Calu3 (cell line): ENCODE data around the gene CYP46A1. TPM values are rescaled to one million over a fixed set of nuclear protein-coding genes. Genes with fewer than 3 reads are reported as not detected.

Source experiments
- BruUV-seq: library from RNA; stranded (reverse); fragments of 400-500 nt; replicated peaks from 2 replicates; lab custom pipeline; 2021; lab: Mats Ljungman, UMichigan
- CTCF ChIA-PET: fragments of 300-600 bp; sonication (Branson Sonifier 250); formaldehyde crosslinking; loops from one replicate; lab custom pipeline; 2022; ENCODE audit warnings: antibody characterized with exemption; lab: Charles Lee
- DNase-seq: peaks from one replicate; pipeline ENCODE4 v3.0.0; 2022
- H3K27ac Mint-ChIP-seq: one replicate; pipeline ENCODE4 v1.8.0; 2022; ENCODE audit warnings: mixed read lengths; ENCODE audit not compliant: unreplicated experiment
- H3K27me3 Mint-ChIP-seq: one replicate; pipeline ENCODE4 v1.8.0; 2022; ENCODE audit warnings: mixed read lengths; ENCODE audit not compliant: unreplicated experiment
- H3K36me3 Mint-ChIP-seq: one replicate; pipeline ENCODE4 v1.8.0; 2022; ENCODE audit warnings: mild to moderate bottlenecking, moderate library complexity, mixed read lengths; ENCODE audit not compliant: insufficient read depth, unreplicated experiment
- H3K4me1 Mint-ChIP-seq: one replicate; pipeline ENCODE4 v1.8.0; 2022; ENCODE audit warnings: mild to moderate bottlenecking, low read depth, mixed read lengths; ENCODE audit not compliant: unreplicated experiment
- H3K4me3 Mint-ChIP-seq: one replicate; pipeline ENCODE4 v1.8.0; 2022; ENCODE audit warnings: mild to moderate bottlenecking, low read depth, moderate library complexity, mixed read lengths; ENCODE audit not compliant: unreplicated experiment
- H3K9me3 Mint-ChIP-seq: one replicate; pipeline ENCODE4 v1.8.0; 2022; ENCODE audit warnings: low read depth, mixed read lengths; ENCODE audit not compliant: unreplicated experiment
- intact Hi-C: fragments of 100-400 bp; cut with micrococcal nuclease; formaldehyde crosslinking; loops from one replicate; pipeline ENCODE4 v1.10.0; 2022; ENCODE audit not compliant: unreplicated experiment
- total RNA-seq: library from RNA; stranded (reverse); gene quantifications from 2 replicates; pipeline ENCODE4 v1.2.3, GENCODE V29; 2022
- TF ChIP-seq, protein P1 (sequence below): fragments of 200-600 bp; IDR thresholded peaks from one replicate; pipeline ENCODE4 v1.8.0; 2022; ENCODE audit warnings: antibody characterized with exemption; ENCODE audit not compliant: unreplicated experiment

Gene CYP46A1
- total RNA-seq, 1 experiment from 2014 or later: not detected

DNA sequence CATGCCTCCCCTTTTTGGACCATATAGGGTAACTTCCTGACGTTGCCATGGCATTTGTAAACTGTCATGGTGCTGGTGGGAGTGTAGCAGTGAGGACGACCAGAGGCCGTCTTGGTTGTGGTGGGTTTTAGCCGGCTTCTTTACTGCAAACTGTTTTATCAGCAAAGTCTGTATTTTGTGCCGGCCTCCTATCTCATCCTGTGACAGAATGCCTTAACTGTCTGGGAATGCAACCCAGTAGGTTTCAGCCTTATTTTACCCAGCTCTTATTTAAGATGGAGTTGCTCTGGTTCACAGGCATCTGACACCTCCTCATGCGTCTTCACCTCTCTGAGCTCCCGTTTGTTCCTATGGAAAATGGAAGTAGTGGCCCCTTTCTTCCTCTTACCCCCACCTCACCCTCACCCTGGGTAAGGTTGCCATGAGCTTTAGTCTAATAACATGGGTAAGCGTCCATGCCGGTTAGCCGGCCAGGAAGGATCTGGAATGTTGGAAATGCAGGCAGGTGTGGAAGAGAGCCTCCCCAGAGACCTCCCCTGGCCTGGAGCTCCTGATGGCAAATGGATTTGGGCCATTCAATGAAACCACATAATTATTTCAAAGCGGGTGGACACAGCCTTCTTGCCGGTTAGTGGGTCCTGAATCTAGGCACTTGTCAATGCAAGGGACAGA, 20.6 kb upstream of the CYP46A1 start:
- intact Hi-C loops: no loop called here
- DNase-seq: no peak
- BruUV-seq: no TSS peak
- peaks cover 52% of the 10 kb centered on the region for H3K27me3 Mint-ChIP-seq
- no peaks in the 10 kb centered on the region for H3K9me3 Mint-ChIP-seq
- H3K4me1 Mint-ChIP-seq: peaks cover under 1% of the 10 kb centered on the region
- no peaks in the 10 kb centered on the region for H3K36me3 Mint-ChIP-seq
- no peak overlapping the region for H3K4me3 Mint-ChIP-seq
- TF ChIP-seq, protein P1, sequence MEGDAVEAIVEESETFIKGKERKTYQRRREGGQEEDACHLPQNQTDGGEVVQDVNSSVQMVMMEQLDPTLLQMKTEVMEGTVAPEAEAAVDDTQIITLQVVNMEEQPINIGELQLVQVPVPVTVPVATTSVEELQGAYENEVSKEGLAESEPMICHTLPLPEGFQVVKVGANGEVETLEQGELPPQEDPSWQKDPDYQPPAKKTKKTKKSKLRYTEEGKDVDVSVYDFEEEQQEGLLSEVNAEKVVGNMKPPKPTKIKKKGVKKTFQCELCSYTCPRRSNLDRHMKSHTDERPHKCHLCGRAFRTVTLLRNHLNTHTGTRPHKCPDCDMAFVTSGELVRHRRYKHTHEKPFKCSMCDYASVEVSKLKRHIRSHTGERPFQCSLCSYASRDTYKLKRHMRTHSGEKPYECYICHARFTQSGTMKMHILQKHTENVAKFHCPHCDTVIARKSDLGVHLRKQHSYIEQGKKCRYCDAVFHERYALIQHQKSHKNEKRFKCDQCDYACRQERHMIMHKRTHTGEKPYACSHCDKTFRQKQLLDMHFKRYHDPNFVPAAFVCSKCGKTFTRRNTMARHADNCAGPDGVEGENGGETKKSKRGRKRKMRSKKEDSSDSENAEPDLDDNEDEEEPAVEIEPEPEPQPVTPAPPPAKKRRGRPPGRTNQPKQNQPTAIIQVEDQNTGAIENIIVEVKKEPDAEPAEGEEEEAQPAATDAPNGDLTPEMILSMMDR: no peak
- H3K27ac Mint-ChIP-seq: no peak overlapping the region
- CTCF ChIA-PET: interaction anchor here (0.5 kb wide), 1 partner anchor 233 kb away, joined by 4 read pairs; no protein-coding TSS in a partner anchor

DNA sequence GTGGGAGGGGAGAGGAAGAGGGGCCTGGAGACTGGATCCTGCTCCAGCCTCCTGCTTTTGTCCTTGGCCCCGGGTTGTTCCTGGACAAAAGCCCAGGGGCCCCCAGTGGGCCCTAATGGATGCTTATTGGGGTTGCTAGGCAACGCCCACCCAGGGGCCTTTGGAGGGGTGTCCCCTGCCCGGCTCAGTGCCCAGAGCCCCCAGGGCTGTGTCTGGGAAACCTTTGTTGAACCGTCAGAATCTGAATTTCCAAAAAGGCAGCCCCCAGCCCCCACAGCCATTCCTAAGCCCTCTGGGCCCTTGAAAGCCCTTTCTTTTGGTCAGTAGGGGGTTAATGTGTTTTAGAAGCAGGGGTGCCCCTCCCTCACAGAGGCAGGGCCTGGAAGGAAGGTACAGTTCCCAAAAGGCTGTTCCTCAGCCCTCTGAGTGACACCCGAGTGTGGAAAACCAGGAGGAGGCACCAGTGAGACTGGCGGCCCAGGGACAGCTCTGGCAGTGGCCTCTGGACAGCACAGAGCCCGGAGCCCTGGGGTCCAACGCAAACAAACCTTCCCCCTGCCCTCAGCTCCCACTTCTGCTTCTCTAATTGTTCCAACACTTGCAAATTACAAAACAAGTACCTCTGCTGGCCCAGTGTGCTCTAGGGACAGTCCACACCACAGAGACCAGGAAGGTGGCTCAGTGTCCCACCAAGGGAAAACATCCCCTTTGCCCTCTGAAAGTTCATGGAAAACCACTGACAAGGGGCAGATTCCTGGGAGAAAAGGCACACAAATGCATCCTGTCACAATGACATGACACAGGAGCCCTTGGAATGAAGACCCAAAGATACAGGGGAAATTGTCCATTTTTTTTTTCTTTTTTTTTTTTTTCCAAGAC, 19.8 kb upstream of the CYP46A1 start:
- intact Hi-C loops: no loop called here
- CTCF ChIA-PET: interaction anchor here (0.5 to 0.6 kb wide), 2 partner anchors 143 to 232 kb away, joined by 4 read pairs; no protein-coding TSS in a partner anchor
- Mint-ChIP-seq H3K4me3 (no peak overlapping the region), H3K36me3 (no peaks in the 10 kb centered on the region), H3K27me3 (peaks cover 54% of the 10 kb centered on the region), H3K4me1 (no peaks in the 10 kb centered on the region), H3K9me3 (no peaks in the 10 kb centered on the region), H3K27ac (no peak overlapping the region)
- no peak for DNase-seq
- TF ChIP-seq, protein P1: no peak
- no TSS peak for BruUV-seq

DNA sequence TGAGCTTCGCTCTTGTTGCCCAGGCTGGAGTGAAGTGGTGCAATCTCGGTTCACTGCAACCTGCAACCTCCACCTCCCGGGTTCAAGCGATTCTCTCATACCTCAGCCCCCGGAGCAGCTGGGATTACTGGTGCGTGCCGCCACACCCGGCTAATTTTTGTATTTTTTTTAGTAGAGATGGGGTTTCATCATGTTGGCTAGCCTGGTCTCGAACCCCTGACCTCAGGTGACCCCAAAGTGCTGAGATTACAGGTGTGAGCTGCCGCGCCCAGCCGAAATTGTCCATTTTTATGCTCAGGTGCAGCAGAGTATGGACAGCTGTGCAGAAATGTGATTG, 19.2 kb upstream of the CYP46A1 start:
- Mint-ChIP-seq H3K9me3 (no peaks in the 10 kb centered on the region), H3K4me1 (no peaks in the 10 kb centered on the region), H3K27ac (no peak overlapping the region), H3K27me3 (peaks cover 56% of the 10 kb centered on the region), H3K36me3 (no peaks in the 10 kb centered on the region), H3K4me3 (no peak overlapping the region)
- CTCF ChIA-PET: interaction anchor here (0.6 kb wide), 1 partner anchor 142 kb away, joined by 4 read pairs; no protein-coding TSS in a partner anchor
- intact Hi-C loops: no loop called here
- BruUV-seq: no TSS peak
- DNase-seq: no peak
- TF ChIP-seq, protein P1: no peak

DNA sequence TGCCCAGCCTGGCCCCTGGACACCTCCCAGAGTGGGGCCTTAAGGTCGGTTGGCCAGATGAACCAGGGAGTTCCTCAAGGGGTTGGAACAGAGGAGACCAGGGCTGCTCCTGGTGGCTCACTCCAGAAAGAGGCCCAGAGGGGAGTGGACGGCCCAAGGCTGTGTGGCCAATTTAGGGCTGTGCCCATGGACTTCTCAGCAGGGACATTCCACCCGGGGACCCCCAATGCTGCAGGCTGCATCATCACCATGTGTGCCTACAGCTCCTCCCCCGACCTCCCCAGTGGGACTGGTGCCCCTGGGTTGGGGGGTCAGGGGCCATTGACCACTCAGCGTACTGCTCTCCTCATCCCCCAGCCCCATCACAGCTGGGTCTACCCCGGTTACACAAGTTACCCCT, 17.6 kb upstream of the CYP46A1 start:
- DNase-seq: no peak
- intact Hi-C loops: no loop called here
- Mint-ChIP-seq H3K4me1 (no peaks in the 10 kb centered on the region), H3K27ac (no peak overlapping the region), H3K36me3 (no peaks in the 10 kb centered on the region), H3K9me3 (no peaks in the 10 kb centered on the region), H3K4me3 (no peak overlapping the region), H3K27me3 (peaks cover 56% of the 10 kb centered on the region)
- CTCF ChIA-PET: no interaction called here
- BruUV-seq: no TSS peak
- TF ChIP-seq, protein P1: no peak
